WTC11 (cell line): ENCODE measurements around the gene REEP3. TPM values are rescaled to one million over a fixed set of nuclear protein-coding genes. Genes with fewer than 3 reads are reported as not detected.

ENCODE experiments used
- ATAC-seq: fragments of 200-7000 bp; cut with Tn5 transposase; 2 replicates; pipeline ENCODE4 v1.10.0; 2021; ENCODE audit warnings: mild to moderate bottlenecking, moderate library complexity
- CTCF ChIA-PET: fragments of 300-600 bp; sonication (Branson Sonifier 250); formaldehyde crosslinking; loops from one replicate; lab custom pipeline; 2021; ENCODE audit warnings: antibody characterized with exemption; lab: Charles Lee
- POLR2A ChIA-PET: fragments of 350-600 bp; sonication (Branson Sonifier 250); formaldehyde crosslinking; loops from one replicate; lab custom pipeline; 2021; ENCODE audit warnings: antibody characterized with exemption; lab: Charles Lee
- DNase-seq: peaks from one replicate; pipeline ENCODE4 v3.0.0; 2021; ENCODE audit warnings: low spot score
- H3K27ac Mint-ChIP-seq: 2 replicates; pipeline ENCODE4 v1.8.0; 2021; ENCODE audit warnings: mixed read lengths
- H3K27me3 Mint-ChIP-seq: 2 replicates; pipeline ENCODE4 v1.8.0; 2021; ENCODE audit warnings: low read depth, mild to moderate bottlenecking, moderate library complexity, mixed read lengths
- H3K36me3 Mint-ChIP-seq: 2 replicates; pipeline ENCODE4 v1.8.0; 2021; ENCODE audit warnings: mixed read lengths
- H3K4me1 Mint-ChIP-seq: 2 replicates; pipeline ENCODE4 v1.8.0; 2022; ENCODE audit warnings: mixed read lengths
- H3K4me3 Mint-ChIP-seq: 2 replicates; pipeline ENCODE4 v1.8.0; 2021; ENCODE audit warnings: mild to moderate bottlenecking, moderate library complexity, mixed read lengths
- H3K9me3 Mint-ChIP-seq: 2 replicates; pipeline ENCODE4 v1.8.0; 2021; ENCODE audit warnings: mixed read lengths
- AR ChIP-seq: fragments of 250-450 bp; sonication (Bioruptor Pico); IDR thresholded peaks from 2 replicates; pipeline ENCODE4 v1.9.0; 2021; ENCODE audit warnings: mild to moderate bottlenecking
- ATF3 ChIP-seq: sonication (generic); formaldehyde crosslinking; conservative IDR thresholded peaks from 2 replicates; pipeline ENCODE4 v1.8.1; 2022; ENCODE audit warnings: mild to moderate bottlenecking, missing genetic modification reagents
- CBFB ChIP-seq: sonication (generic); formaldehyde crosslinking; IDR thresholded peaks from 2 replicates; pipeline ENCODE4 v1.8.1; 2022; ENCODE audit warnings: mild to moderate bottlenecking, low read depth, missing genetic modification reagents
- ELF4 ChIP-seq: sonication (generic); formaldehyde crosslinking; IDR thresholded peaks from 2 replicates; pipeline ENCODE4 v1.8.1; 2022; ENCODE audit warnings: low read depth, mild to moderate bottlenecking, moderate library complexity, missing genetic modification reagents
- ERG ChIP-seq: fragments of 250-450 bp; sonication (Bioruptor Pico); IDR thresholded peaks from 2 replicates; pipeline ENCODE4 v1.8.0; 2021; ENCODE audit warnings: mild to moderate bottlenecking
- ESRRA ChIP-seq: sonication (generic); formaldehyde crosslinking; IDR thresholded peaks from 2 replicates; pipeline ENCODE4 v1.8.1; 2022; ENCODE audit warnings: mild to moderate bottlenecking, missing genetic modification reagents, borderline replicate concordance
- GRHL2 ChIP-seq: fragments of 250-450 bp; sonication (Bioruptor Pico); IDR thresholded peaks from 2 replicates; pipeline ENCODE4 v1.8.0; 2022; ENCODE audit warnings: mild to moderate bottlenecking, moderate library complexity; ENCODE audit not compliant: insufficient replicate concordance, severe bottlenecking
- HMGA2 ChIP-seq: fragments of 250-450 bp; sonication (Bioruptor Pico); IDR thresholded peaks from 2 replicates; pipeline ENCODE4 v1.4.0; 2021; ENCODE audit warnings: mild to moderate bottlenecking, moderate library complexity
- KAT7 ChIP-seq: sonication (generic); formaldehyde crosslinking; IDR thresholded peaks from 2 replicates; pipeline ENCODE4 v1.8.1; 2023; ENCODE audit warnings: missing genetic modification reagents, mild to moderate bottlenecking, borderline replicate concordance
- MYBL2 ChIP-seq: sonication (generic); formaldehyde crosslinking; IDR thresholded peaks from 2 replicates; pipeline ENCODE4 v1.8.1; 2023; ENCODE audit warnings: mild to moderate bottlenecking, moderate library complexity, missing genetic modification reagents
- NFATC4 ChIP-seq: fragments of 250-450 bp; sonication (Bioruptor Pico); IDR thresholded peaks from 2 replicates; pipeline ENCODE4 v1.9.0; 2021; ENCODE audit warnings: mild to moderate bottlenecking
- NR1H2 ChIP-seq: sonication (generic); formaldehyde crosslinking; IDR thresholded peaks from 2 replicates; pipeline ENCODE4 v1.9.0; 2021; ENCODE audit warnings: mild to moderate bottlenecking, moderate library complexity, missing genetic modification reagents
- NR3C1 ChIP-seq: sonication (generic); formaldehyde crosslinking; conservative IDR thresholded peaks from 2 replicates; pipeline ENCODE4 v1.8.1; 2023; ENCODE audit warnings: low read depth, mild to moderate bottlenecking, missing genetic modification reagents
- RELA ChIP-seq: sonication (generic); formaldehyde crosslinking; IDR thresholded peaks from 2 replicates; pipeline ENCODE4 v1.8.1; 2022; ENCODE audit warnings: missing genetic modification reagents, mild to moderate bottlenecking, borderline replicate concordance
- RORB ChIP-seq: fragments of 250-450 bp; sonication (Bioruptor Pico); IDR thresholded peaks from 2 replicates; pipeline ENCODE4 v1.9.0; 2021; ENCODE audit warnings: mild to moderate bottlenecking
- SMAD4 ChIP-seq: sonication (generic); formaldehyde crosslinking; IDR thresholded peaks from 2 replicates; pipeline ENCODE4 v1.8.0; 2022; ENCODE audit warnings: mild to moderate bottlenecking, missing genetic modification reagents
- STAT6 ChIP-seq: sonication (generic); formaldehyde crosslinking; conservative IDR thresholded peaks from 2 replicates; pipeline ENCODE4 v1.8.1; 2023; ENCODE audit warnings: mild to moderate bottlenecking, low read depth, missing genetic modification reagents, moderate library complexity
- TCF7 ChIP-seq: sonication (generic); formaldehyde crosslinking; IDR thresholded peaks from 2 replicates; pipeline ENCODE4 v1.8.0; 2022; ENCODE audit warnings: mild to moderate bottlenecking, low read depth, missing genetic modification reagents, moderate library complexity
- ZNF138 ChIP-seq: sonication (generic); formaldehyde crosslinking; conservative IDR thresholded peaks from 2 replicates; pipeline ENCODE4 v1.8.1; 2022; ENCODE audit warnings: mild to moderate bottlenecking, moderate library complexity, missing genetic modification reagents
- ZNF219 ChIP-seq: sonication (generic); formaldehyde crosslinking; IDR thresholded peaks from 2 replicates; pipeline ENCODE4 v1.8.0; 2023; ENCODE audit warnings: missing genetic modification reagents, mild to moderate bottlenecking, borderline replicate concordance
- ZNF317 ChIP-seq: sonication (generic); formaldehyde crosslinking; IDR thresholded peaks from 2 replicates; pipeline ENCODE4 v1.8.1; 2023; ENCODE audit warnings: low read depth, mild to moderate bottlenecking, moderate library complexity, missing genetic modification reagents, borderline replicate concordance
- ZNF416 ChIP-seq: fragments of 250-450 bp; sonication (Bioruptor Pico); IDR thresholded peaks from 2 replicates; pipeline ENCODE4 v1.9.0; 2021; ENCODE audit warnings: mild to moderate bottlenecking, inconsistent platforms
- ZNF532 ChIP-seq: fragments of 250-450 bp; sonication (Bioruptor Pico); IDR thresholded peaks from 2 replicates; pipeline ENCODE4 v1.9.0; 2021; ENCODE audit warnings: mild to moderate bottlenecking, borderline replicate concordance
- total RNA-seq: library from RNA; stranded (reverse); gene quantifications from 3 replicates; pipeline ENCODE4 v1.2.3, GENCODE V29; 2021

The REEP3 gene
- total RNA-seq, 1 experiment from 2014 or later, result 18.5 TPM

GRCh38 chr10:63578501-63578900 lies 57.3 kb downstream of the REEP3 start:
- no peak for ATAC-seq
- TF ChIP-seq NFATC4 (CRISPR knock-in tag) (no peak), ZNF138 (no peak), MYBL2 (CRISPR knock-in tag) (no peak), SMAD4 (CRISPR knock-in tag) (no peak), ESRRA (no peak), GRHL2 (CRISPR knock-in tag) (no peak), ZNF219 (CRISPR knock-in tag) (no peak), RELA (CRISPR knock-in tag) (no peak)
- H3K27ac Mint-ChIP-seq, result no peak overlapping the region
- no peak overlapping the region for H3K4me3 Mint-ChIP-seq
- no peak for DNase-seq
- H3K36me3 Mint-ChIP-seq, result peaks cover 18% of the 10 kb centered on the region
- H3K27me3 Mint-ChIP-seq, result no peaks in the 10 kb centered on the region
- peaks cover 29% of the 10 kb centered on the region for H3K4me1 Mint-ChIP-seq
- peaks cover 7% of the 10 kb centered on the region; the same call in 1 of the 2 replicates for H3K9me3 Mint-ChIP-seq
- ChIA-PET POLR2A (no interaction called here), CTCF (interaction anchor here (1.9 kb wide), 1 partner anchor 51 kb away, joined by 5 read pairs; no protein-coding TSS in a partner anchor)

- Mint-ChIP-seq H3K4me3 (no peak overlapping the region), H3K9me3 (peaks cover 7% of the 10 kb centered on the region; the same call in 1 of the 2 replicates), H3K36me3 (peaks cover 18% of the 10 kb centered on the region), H3K27ac (peak overlapping the region; percentile 27; the same call in 1 of the 2 replicates), H3K4me1 (peaks cover 25% of the 10 kb centered on the region), H3K27me3 (no peaks in the 10 kb centered on the region)
- POLR2A ChIA-PET, result interaction anchor here (0.7 kb wide), 1 partner anchor 332 kb away, joined by 4 read pairs; no protein-coding TSS in a partner anchor
- no peak for DNase-seq
- CTCF ChIA-PET, result interaction anchor here (1.9 kb wide), 1 partner anchor 50 kb away, joined by 5 read pairs; no protein-coding TSS in a partner anchor
- ATAC-seq, result no peak
- TF ChIP-seq TCF7 (CRISPR knock-in tag) (no peak), ATF3 (CRISPR knock-in tag) (no peak), NR3C1 (CRISPR knock-in tag) (no peak), AR (CRISPR knock-in tag) (no peak), ELF4 (CRISPR knock-in tag) (no peak), ZNF416 (CRISPR knock-in tag) (no peak), NR1H2 (no peak), ERG (CRISPR knock-in tag) (no peak), HMGA2 (CRISPR knock-in tag) (no peak), ZNF317 (CRISPR knock-in tag) (no peak), KAT7 (CRISPR knock-in tag) (no peak), ESRRA (no peak), RORB (CRISPR knock-in tag) (no peak), CBFB (no peak), ZNF532 (CRISPR knock-in tag) (no peak), STAT6 (CRISPR knock-in tag) (no peak)
Observed at GRCh38 chr10:63579371-63580014, 58.3 kb downstream of the REEP3 start.
